ENCODE data around the gene SH2D6.

The SH2D6 gene

DNA sequence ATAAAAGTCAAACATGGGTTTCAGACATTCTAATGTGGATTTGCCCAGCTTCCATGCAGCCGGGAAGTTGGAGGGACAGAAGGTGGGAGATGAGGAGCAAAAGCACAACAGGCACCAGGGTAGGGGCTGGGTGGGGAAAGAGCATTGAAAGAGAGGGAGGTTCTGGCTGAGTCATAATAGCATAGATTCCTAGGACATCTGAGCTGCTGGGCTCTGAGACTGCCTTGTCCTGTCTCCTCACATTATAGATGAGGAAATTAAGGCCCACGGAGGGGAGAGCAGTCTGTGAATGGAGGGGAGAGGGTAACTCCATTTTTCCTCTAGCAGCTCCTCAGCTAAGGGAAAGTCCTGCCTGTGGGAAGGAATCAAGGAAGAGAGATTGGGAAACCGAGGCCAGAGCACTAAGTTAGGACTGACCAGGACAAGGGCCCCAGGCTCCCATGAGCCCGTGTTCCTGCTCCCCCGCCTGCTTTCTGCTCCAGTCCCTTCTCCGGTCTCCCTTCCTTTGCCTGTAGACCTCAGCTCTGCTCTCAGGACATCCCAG lies 26.2 kb downstream of the SH2D6 start:
- no peak for DNase-seq

DNA sequence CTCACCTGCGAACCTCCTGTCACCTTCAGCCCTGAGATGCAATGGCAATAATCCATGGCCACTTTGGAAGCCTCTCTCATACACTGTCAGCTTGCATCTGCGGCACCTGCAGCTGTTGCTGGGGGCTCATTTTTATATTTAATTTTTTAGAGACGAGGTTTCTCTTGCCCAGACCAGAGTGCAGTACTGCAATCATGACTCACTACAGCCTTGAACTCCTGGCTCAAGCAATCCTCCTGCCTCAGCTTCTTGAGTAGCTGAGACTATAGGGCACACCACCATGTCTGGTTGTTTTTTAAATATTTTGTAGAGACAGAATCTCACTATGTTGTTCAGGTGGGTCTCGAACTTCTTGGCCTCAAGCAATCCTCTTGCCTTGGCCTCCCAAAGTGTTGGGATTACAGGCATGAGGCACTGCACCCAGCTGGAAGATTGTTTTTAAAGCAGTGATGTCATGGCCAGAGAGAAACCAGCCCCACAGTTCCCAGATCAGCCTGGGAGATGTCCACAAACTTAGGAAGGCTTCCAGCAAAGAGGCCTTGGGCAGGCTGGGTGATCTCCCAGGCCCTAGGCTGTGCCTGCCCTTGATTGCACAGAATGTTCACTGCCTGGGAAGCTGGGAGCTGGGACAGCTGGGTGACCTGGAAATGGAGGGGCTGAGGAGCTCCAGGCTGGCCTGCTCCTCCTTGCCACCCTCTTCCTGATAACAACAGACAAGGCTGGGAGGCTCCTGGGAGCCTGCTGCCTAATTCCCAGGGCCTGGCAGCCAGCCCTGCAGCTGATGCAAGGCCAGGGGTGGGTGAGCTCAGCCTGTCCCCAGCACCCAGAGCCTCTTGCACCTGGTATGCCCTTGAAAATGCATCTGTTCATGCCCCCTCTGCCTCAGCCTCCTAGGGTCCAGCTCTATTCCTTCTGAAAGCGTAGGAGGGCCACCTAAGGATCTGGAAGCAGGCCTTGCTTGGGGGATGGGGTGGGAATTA lies 27.1 kb downstream of the SH2D6 start:
- no peak for DNase-seq

DNA sequence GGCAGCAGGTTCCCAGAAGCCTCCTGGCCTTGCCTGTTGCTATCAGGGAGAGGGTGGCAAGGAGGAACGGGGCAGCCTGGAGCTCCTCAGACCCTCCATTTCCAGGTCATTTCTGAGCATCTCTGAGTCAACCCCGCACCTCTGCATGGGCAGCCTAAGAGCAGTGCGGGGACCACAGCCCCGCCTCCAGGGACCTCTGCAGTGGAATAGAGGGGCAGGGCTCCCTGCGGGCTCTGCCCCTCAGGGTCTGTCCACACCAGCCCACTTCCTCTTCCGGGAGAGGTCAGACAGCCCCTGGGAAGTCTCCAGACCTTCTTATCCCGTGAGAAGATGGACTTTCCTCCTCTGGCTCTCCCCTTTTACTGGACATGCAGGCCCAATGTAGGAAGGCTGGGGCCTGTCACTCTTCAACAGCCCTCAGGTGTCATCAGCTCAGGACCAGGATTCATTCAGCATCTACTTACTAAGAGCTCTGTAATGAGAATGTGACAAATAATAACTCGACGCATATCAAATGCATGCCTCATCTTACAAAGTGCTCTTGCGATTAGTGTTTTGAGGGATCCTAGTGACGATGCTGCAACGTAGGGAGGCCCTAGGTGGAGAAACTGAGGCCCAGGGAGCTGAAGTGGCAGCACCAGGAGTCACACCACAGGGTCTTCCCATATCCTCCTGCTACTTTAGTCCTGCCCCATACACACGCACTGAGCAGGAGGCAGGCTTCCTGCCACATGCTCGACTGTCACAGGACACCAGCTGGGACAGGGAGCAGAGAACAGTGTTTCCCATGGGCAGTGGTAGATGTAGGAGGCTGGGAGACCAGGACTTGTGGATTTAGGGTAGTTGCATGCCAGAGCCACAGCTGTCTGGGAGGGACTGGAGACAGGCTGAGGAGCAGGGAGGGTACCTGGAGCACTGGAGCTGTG lies 28.0 kb downstream of the SH2D6 start:
- DNase-seq, result no peak

DNA sequence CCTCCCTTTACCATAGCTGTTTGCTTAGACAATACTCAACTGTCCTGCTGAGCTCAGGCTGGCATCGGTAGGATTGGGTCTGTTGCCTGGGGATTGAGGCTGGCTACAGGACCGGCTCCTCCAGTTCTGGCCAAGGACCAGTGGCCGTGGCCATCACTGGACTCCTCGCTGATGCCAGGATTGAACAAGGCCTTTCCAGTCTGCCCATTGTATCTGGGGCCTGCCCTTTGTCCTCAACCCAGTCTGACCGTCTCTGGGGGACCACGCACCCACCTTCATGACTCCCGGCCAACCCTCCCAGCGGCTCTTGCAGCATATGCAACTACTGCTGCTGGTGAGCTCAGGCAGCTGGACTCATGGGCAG lies 28.7 kb downstream of the SH2D6 start:
- DNase-seq, result no peak

DNA sequence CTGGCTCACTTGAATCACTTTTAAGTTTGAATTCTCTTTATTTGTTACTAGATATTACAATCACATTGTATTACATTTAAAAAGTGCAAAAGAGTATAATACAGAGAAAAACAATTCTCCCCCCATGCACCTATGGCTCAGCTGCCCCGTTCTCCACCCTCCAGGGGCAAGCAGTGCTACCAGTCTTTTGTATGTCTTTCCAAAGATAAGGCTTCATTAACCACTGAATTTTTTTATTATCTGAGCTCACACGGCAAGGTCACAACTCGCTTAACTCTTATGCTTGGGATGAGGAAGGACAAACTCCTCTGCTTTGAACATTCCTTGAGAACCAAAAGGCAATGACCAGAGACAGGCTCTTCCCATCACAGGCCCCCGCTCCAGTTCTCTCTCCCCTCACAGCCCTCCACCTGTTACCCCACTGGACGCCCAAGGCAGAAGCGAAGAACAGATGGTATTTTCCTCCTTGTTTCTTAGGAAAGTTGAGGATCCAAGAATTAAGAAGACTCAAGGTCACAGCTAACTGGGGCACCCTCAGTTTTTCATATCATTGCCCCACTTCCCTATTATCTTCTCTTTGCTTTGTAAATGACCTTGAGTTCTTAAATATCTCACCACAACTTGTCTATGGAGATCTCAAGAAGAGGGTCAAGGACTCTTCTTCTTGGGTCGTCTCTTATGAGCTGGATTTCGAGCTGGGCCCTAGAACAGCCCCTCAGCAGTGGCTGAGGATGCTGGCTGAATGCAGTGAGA lies 30.1 kb downstream of the SH2D6 start:
- no peak for DNase-seq

DNA sequence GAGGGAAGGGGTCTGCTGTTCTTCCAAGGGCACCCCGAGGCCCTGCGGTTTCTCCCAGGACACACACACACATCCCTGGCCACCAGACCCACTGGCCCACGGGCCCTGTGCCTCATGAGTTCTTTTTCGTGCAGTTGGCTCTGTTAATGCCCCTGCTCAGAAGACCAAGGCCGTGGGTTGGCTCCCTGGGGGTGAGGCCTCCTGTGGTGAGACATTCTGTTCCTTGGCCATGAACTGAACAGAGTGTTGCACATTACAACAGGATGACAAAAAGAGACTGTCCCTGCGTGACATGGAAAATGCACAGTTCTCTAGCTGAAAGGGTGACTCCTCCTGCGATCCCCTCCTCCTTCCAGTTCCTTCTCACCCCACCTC lies 30.7 kb downstream of the SH2D6 start:
- DNase-seq, result no peak

DNA sequence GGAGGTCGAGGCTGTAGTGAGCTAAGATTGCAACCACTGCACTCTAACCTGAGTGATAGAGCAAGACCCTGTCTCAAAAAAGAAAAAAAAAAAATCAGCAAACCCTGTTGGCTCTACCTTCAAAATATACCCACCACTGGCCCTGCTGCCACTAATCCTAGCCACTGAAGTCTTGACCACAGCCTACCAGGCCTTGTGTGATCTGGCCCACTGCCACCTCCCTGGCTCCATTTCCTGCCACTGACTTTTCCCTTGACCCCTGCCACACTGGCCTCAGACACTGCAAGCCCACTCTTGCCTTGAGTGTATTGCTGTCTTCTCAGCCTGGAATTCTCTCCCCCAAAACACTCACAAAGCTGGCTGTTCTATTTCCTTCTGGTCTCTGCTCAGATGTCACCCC lies 33.7 kb downstream of the SH2D6 start:
- DNase-seq, result no peak

DNA sequence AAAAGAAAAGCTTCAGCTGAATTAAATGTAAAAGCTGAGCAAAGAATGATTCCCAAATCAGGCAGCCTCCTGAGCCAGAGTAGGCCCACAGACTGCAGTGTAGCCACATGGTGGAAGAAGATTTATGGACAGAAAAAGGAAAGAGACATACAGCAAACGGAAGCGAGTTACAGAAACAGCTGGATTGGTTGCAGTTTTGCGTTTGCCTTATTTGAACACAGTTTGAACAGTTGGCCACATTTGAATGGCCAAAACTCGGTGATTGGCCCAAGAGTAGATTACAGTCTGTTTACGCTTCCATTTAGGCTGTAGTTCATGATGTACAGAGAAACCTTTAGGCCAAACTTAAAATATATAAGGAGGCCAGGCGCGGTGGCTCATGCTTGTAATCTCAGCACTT lies 35.1 kb downstream of the SH2D6 start:
- no peak for DNase-seq

DNA sequence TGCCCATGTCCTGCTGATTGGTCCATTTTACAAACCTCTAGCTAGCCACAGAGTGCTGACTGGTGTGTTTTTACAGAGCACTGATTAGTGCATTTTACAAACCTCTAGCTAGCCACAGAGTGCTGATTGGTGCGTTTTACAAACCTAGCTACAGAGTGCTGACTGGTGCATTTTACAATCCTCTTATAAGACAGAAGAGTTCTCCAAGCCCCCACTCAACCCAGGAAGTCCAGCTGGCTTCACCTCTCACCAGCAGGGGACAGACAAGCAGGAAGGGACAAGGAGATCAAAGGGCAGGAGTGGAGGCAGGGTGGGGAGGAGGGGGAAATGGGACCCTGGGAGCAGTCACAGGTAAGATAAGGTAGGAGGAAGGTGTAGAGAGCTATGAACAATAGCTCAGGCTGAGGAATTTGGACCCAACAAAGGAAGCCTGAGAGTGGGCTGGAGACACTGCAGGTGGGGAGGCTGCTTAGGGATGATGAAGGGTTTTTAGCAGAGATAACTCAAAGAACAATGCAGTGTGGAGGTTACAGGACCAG lies 37.1 kb downstream of the SH2D6 start:
- no peak for DNase-seq

DNA sequence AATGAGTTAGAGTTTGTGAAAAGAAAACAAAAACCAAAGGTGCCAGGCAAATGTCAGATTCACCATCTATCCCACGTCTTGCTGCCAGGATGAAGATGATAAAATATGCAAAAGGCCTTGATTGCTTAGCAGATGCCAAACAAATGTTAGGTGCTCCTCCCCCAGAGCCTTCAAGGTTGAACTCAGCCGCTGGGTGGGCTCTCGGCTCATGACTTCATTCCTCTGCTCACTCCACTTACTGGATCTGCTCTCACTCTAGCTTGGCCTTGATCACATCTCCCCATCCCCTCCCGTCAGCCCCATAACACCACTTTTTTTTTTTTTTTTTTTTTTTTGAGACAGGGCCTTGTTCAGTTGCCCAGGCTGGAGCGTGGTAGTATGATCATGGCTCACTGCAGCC lies 38.5 kb downstream of the SH2D6 start:
- no peak for DNase-seq

DNA sequence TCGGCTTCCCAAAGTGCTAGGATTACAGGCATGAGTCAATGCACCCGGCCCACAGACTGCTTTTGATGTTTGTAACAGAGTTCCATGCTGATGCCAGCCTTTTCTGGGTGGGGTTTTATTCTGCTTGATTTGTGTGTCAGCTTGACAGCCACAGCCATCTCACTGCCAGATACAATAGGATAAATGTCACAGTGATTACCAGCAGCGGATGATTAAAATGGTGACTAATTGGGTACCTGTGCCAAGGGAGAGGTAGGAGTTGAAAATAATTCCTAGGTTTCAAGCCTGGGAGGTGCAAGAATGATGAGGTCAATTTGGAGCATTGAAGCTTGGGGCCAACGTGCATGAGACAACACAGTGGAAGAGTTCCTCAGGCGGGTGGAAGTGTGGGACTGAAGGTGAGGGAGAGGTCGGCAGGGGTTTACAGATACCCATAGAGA lies 39.4 kb downstream of the SH2D6 start:
- DNase-seq, result no peak

DNA sequence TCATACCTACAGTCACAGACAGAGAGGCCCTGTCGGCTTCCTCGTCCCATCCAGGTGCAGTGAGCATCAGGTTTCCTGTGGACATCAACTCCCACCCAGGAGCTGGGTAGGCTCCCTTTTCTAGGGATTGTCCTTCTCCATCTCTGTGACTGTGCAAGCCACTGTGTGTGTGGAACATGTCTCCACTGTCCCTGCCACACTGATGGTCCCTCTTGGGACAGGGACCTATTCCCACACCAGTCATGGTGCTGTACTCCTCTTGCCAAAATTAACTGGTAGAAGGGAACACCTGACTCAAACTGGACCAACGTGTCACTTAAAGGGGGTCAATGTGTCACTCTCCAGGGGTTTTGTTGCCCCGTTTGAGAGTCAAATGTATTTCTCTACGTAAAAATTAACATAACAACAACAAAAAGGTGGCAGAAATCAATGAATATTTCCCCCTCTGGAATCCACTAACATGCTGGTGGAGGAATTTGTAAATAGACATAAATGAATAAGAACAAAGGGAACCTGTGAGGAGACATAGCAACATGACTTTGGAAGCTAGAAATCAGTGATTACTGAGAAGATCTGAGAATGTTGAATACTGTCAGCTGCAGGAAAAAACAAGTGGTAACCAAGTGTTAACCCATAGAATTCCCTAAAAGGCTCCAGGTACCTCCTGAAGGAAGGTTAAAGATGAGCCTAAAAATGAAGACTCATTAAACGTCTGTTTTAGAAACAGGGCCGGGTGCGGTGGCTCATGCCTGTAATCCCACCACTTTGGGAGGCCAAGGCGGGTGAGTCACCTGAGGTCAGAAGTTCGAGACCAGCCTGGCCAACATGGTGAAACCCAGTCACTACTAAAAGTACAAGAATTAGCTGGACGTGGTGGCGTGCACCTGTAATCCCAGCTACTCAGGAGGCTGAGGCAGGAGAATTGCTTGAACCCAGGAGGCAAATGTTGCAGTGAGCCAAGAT lies 40.4 kb downstream of the SH2D6 start:
- DNase-seq, result no peak

DNA sequence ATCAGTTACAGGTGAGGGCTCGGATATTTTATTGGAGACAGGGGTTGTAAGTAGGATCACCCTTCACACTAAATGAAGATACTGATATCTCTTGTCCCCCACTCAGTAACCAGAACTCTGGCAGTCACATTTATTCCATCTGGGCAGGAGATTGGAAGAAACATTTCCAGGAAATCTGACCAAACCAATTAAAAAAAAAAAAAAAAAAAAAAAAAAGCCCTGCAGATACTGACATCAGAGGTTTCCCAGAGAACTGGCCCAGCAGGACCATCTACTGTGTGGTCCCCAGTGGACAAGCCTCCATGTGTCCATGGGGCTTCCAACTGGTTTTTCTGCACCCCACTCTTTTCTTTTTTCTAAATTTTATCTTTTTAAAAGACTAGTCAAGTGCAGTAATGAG lies 41.3 kb downstream of the SH2D6 start:
- no peak for DNase-seq

DNA sequence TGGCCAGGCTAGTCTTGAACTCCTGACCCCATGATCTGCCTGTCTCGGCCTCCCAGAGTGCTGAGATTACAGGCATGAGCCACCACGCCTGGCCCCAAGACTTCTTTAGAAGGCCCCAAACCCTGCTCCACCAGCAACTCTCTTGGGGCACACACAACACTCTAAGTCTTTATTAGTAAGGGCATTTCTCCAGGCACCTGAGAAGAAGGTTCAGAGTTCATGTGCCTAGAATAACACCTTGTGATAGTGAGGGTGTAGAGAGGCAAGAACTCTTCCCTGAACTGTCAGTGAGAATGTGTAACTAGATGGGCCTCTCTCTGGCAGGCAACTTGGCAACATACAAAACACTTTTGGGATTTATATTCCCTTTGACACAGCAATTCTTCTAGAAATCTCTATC lies 43.8 kb downstream of the SH2D6 start:
- no peak for DNase-seq

DNA sequence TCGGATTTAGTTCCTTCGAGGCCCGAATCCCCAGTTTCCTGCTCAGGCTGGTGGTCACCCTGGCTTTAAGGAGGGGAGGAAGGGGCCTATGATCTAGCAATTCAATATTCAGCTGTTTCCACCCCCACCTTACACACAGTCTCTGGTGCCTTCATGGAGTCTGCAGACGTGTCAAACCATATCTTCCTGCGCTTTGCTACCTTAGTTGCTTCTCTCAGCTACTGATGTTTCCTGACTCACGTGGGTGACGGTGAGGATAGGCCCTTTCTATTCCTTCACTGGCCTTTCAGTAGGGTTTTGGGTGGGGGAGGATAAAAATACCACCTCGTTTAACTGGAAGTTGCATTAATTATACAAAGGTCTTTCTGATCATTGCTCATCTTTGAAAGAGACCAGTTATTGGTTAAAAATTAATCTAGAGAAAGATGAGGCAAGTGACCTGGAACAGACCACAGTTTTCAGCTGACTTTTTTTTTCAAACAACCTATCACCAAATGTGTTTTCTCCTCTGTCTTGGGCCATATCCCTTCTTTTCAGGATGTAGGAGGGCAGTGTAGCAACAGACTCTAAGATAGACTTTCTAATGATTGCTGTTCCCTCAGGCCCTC lies 49.7 kb downstream of the SH2D6 start:
- no peak for DNase-seq

DNA sequence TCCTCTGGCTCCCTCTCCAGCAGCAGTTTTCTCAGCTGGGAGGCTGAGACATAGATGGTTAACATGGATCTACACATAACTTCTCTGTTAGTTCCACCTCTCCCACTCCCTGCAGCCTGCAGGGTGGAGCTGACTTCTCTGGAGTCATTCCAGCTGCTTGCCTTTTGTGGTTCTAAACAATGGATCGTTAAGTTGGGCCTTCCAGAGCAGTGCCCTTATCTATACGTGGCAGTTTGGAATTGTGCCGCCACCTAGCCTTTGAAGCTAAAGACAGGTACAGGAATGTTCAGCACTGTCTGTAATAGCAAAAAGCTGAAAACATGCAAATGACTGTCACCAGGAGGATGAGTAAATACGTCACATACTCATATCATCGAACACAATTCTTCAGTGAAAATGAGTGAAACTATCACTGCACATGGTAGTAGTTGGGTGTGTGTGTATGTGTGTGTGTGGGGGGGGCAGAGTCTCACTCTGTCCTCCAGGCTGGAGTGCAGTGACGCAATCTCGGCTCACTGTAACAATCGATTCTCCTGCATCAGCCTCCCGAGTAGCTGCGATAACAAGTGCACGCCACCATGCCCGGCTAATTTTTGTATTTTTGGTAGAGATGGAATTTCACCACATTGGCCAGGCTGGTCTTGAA lies 50.3 kb downstream of the SH2D6 start:
- DNase-seq, result no peak

DNA sequence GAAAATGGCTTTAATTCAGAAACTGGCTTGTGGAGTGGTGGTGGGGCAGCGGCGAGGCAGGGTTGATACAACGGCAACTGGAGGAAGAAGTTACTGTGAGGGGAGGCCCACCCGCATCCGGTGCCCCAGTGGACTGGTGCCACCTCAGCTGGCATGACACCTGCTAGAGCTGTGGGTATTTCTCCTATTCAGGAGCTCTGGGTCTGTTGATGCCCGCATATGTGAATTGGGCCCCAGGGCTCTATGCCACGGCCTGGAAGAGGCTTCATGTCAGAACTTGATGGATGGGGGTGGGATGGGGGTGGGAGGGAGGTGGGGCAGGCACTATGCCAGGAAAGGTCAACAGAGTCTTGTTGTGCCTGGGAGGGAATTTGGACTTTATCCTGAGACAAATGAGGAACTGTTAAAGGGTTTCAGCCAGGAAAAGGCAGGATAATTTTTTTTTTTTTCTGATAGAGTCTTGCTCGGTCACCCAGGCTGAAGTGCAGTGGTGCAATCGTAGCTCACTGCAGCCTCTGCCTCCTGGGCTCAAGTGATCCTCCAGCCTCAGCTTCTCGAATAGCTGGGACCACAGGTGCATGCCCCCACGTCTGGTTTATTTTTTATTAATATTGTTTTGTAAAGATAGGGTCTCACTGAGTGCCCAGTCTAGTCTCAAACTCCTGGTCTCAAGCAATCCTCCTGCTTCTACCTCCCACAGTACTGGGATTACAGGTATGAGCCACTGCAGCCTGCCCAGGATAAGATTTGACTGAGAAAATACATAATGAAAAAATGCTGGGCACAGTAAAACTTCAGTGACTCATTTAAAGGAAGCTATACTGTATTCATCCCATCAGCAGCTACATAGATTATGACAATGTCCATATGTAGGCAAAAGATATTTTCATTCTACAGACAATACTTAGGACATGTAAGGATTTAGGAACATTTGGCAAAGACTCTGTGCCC lies 52.6 kb downstream of the SH2D6 start:
- no peak for DNase-seq

DNA sequence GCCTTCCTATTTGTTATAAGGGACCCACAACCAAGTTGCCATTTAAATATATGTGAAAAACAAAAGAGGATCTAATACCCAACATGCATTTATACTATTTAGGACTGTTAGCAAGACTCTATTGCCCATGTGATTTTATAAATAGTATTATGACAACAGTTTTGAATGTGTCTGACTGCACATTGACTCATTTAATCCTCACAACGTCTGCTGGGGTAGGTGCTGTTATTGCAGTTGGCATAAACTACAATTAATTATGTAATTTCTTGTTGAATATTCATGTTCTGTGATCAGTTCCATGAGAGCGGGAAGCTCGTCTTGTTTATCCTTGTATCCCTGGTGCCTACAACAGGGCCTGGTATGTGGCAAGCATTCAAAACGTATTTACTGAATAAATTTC lies 53.7 kb downstream of the SH2D6 start:
- no peak for DNase-seq

Measured in activated T-cell treated with anti-CD3 and anti-CD28 coated beads, Interleukin-2, amount 50 U/mL, for 1 hour (primary cell).